H9 (cell line): ENCODE results near the gene FOXJ3. TPM values are rescaled to one million over a fixed set of nuclear protein-coding genes. Genes with fewer than 3 reads are reported as not detected.

Source experiments
- DNase-seq: peaks from one replicate; pipeline ENCODE4 v3.0.0-alpha.2; 2017
- H2AFZ ChIP-seq: one replicate; pipeline ENCODE4 v1.6.1; 2013; ENCODE audit warnings: mild to moderate bottlenecking, low read length, control low read depth, moderate library complexity
- H2AK5ac ChIP-seq: 2 replicates; pipeline ENCODE4 v1.6.1; 2013; ENCODE audit warnings: low read length, control low read depth, mixed read lengths; ENCODE audit not compliant: insufficient read length
- H2BK120ac ChIP-seq: one replicate; pipeline ENCODE4 v1.6.1; 2013; ENCODE audit warnings: low read depth, mild to moderate bottlenecking, low read length, control low read depth, inconsistent platforms; ENCODE audit not compliant: poor library complexity, severe bottlenecking
- H2BK12ac ChIP-seq: 2 replicates; pipeline ENCODE4 v1.6.1; 2013; ENCODE audit warnings: low read length, control low read depth, mixed read lengths, low read depth; ENCODE audit not compliant: insufficient read length
- H2BK15ac ChIP-seq: 2 replicates; pipeline ENCODE4 v1.6.1; 2013; ENCODE audit warnings: low read depth, low read length, control low read depth
- H2BK20ac ChIP-seq: one replicate; pipeline ENCODE4 v1.6.1; 2013; ENCODE audit warnings: low read depth, mild to moderate bottlenecking, low read length, control low read depth, inconsistent platforms; ENCODE audit not compliant: poor library complexity, severe bottlenecking
- H2BK5ac ChIP-seq: 2 replicates; pipeline ENCODE4 v1.6.1; 2013; ENCODE audit warnings: low read length, control low read depth, mixed read lengths; ENCODE audit not compliant: insufficient read length
- H3K14ac ChIP-seq: 2 replicates; pipeline ENCODE4 v1.6.1; 2013; ENCODE audit warnings: low read length, control low read depth; ENCODE audit not compliant: insufficient read depth
- H3K18ac ChIP-seq: 2 replicates; pipeline ENCODE4 v1.6.1; 2013; ENCODE audit warnings: low read depth, mild to moderate bottlenecking, mixed read lengths, low read length, control low read depth; ENCODE audit not compliant: insufficient read length
- H3K23ac ChIP-seq: 2 replicates; pipeline ENCODE4 v1.6.1; 2013; ENCODE audit warnings: low read length, control low read depth, mixed read lengths, low read depth; ENCODE audit not compliant: insufficient read length
- H3K23me2 ChIP-seq: 2 replicates; pipeline ENCODE4 v1.6.1; 2013; ENCODE audit warnings: low read depth, mild to moderate bottlenecking, mixed read lengths, low read length, control low read depth; ENCODE audit not compliant: insufficient read length, poor library complexity, severe bottlenecking
- H3K27ac ChIP-seq: 2 replicates; pipeline ENCODE4 v1.5.1; 2013; ENCODE audit warnings: low read length, control low read depth, mixed read lengths, low read depth; ENCODE audit not compliant: insufficient read length
- H3K27me3 ChIP-seq: 2 replicates; pipeline ENCODE4 v1.6.1; 2013; ENCODE audit warnings: low read length, control low read depth, inconsistent platforms; ENCODE audit not compliant: insufficient read depth
- H3K4ac ChIP-seq: 2 replicates; pipeline ENCODE4 v1.6.1; 2013; ENCODE audit warnings: low read depth, mild to moderate bottlenecking, control low read depth, inconsistent platforms, low read length, moderate library complexity
- H3K4me1 ChIP-seq: 2 replicates; pipeline ENCODE4 v1.6.1; 2013; ENCODE audit warnings: low read length, control low read depth, inconsistent platforms; ENCODE audit not compliant: insufficient read depth
- H3K4me2 ChIP-seq: 2 replicates; pipeline ENCODE4 v1.6.1; 2013; ENCODE audit warnings: low read length, control low read depth, mixed read lengths; ENCODE audit not compliant: insufficient read length, insufficient read depth
- H3K56ac ChIP-seq: 2 replicates; pipeline ENCODE4 v1.6.1; 2013; ENCODE audit warnings: low read depth, mild to moderate bottlenecking, mixed read lengths, low read length, control low read depth; ENCODE audit not compliant: insufficient read length
- H3K79me1 ChIP-seq: 2 replicates; pipeline ENCODE4 v1.6.1; 2013; ENCODE audit warnings: low read depth, mild to moderate bottlenecking, moderate library complexity, low read length, control low read depth, inconsistent platforms; ENCODE audit not compliant: insufficient read depth, poor library complexity, severe bottlenecking
- H3K79me2 ChIP-seq: 2 replicates; pipeline ENCODE4 v1.6.1; 2013; ENCODE audit warnings: low read length, control low read depth, inconsistent platforms; ENCODE audit not compliant: insufficient read depth
- H3K9ac ChIP-seq: 2 replicates; pipeline ENCODE4 v1.6.1; 2013; ENCODE audit warnings: low read length, control low read depth, mixed read lengths; ENCODE audit not compliant: insufficient read length; ENCODE audit errors: extremely low read depth
- H3K9me3 ChIP-seq: one replicate; pipeline ENCODE4 v1.6.1; 2013; ENCODE audit warnings: low read depth, low read length, inconsistent platforms; ENCODE audit not compliant: control insufficient read depth
- H3T11ph ChIP-seq: one replicate; pipeline ENCODE4 v1.6.1; 2013; ENCODE audit warnings: mild to moderate bottlenecking, low read length, control low read depth, inconsistent platforms
- H4K20me1 ChIP-seq: one replicate; pipeline ENCODE4 v1.6.1; 2013; ENCODE audit not compliant: control insufficient read depth, insufficient read length, insufficient read depth
- H4K5ac ChIP-seq: 2 replicates; pipeline ENCODE4 v1.6.1; 2013; ENCODE audit warnings: low read depth, mild to moderate bottlenecking, mixed read lengths, low read length, control low read depth; ENCODE audit not compliant: insufficient read length
- H4K8ac ChIP-seq: replicated peaks from 2 replicates; pipeline ENCODE4 v1.6.1; 2013; ENCODE audit warnings: low read length, control low read depth, mixed read lengths, low read depth; ENCODE audit not compliant: insufficient read length
- H4K91ac ChIP-seq: 2 replicates; pipeline ENCODE4 v1.6.1; 2013; ENCODE audit warnings: low read depth, mild to moderate bottlenecking, moderate library complexity, mixed read lengths, low read length, control low read depth; ENCODE audit not compliant: insufficient read length
- H3K27ac Mint-ChIP-seq, 3 experiments: 2 replicates in 2 of 3; 3 replicates in 1 of 3; pipeline ENCODE4 v1.8.0; 2020 to 2021; ENCODE audit warnings: mixed read lengths in 3 of 3, mild to moderate bottlenecking in 1 of 3, moderate library complexity in 1 of 3
- H3K27me3 Mint-ChIP-seq: 2 replicates; pipeline ENCODE4 v1.8.0; 2021; ENCODE audit warnings: low read depth, mild to moderate bottlenecking, moderate library complexity, mixed read lengths
- H3K36me3 Mint-ChIP-seq, 3 experiments: 2 replicates in 2 of 3; 3 replicates in 1 of 3; pipeline ENCODE4 v1.8.0; 2020 to 2021; ENCODE audit warnings: low read depth in 3 of 3, mixed read lengths in 3 of 3; ENCODE audit not compliant: insufficient read depth in 1 of 3
- H3K4me1 Mint-ChIP-seq, 2 experiments: 2 replicates each; pipeline ENCODE4 v1.8.0; 2020; ENCODE audit warnings: mixed read lengths in 2 of 2
- H3K4me3 Mint-ChIP-seq, 2 experiments: 2 replicates in 1 of 2; 3 replicates in 1 of 2; pipeline ENCODE4 v1.8.0; 2020 to 2021; ENCODE audit warnings: mild to moderate bottlenecking in 2 of 2, mixed read lengths in 2 of 2, moderate library complexity in 1 of 2
- H3K9me3 Mint-ChIP-seq, 2 experiments: 2 replicates in 1 of 2; 3 replicates in 1 of 2; pipeline ENCODE4 v1.8.0; 2020; ENCODE audit warnings: mild to moderate bottlenecking in 2 of 2, mixed read lengths in 2 of 2, moderate library complexity in 1 of 2
- WGBS: extraction: QIAGEN DNeasy Blood & Tissue Kit; methylation state at CpG from one replicate; pipeline ENCODE4 v1.1.7; 2013; ENCODE audit warnings: missing lambda C conversion rate, low lambda C conversion rate, mixed read lengths; ENCODE audit not compliant: insufficient read length; ENCODE audit errors: extremely low coverage; 5-methylcytosine and 5-hydroxymethylcytosine counted together
- total RNA-seq: library from RNA; stranded (reverse); gene quantifications from 2 replicates; pipeline ENCODE4 v1.2.1, GENCODE V29; 2021
- TF ChIP-seq, protein P1 (sequence below): fragments of 200-600 bp; sonication (generic); conservative IDR thresholded peaks from 3 replicates; pipeline ENCODE4 v1.8.0; 2021; ENCODE audit warnings: antibody characterized with exemption, mild to moderate bottlenecking

FOXJ3 gene
- total RNA-seq, 1 experiment from 2014 or later, result 49.9 TPM

DNA sequence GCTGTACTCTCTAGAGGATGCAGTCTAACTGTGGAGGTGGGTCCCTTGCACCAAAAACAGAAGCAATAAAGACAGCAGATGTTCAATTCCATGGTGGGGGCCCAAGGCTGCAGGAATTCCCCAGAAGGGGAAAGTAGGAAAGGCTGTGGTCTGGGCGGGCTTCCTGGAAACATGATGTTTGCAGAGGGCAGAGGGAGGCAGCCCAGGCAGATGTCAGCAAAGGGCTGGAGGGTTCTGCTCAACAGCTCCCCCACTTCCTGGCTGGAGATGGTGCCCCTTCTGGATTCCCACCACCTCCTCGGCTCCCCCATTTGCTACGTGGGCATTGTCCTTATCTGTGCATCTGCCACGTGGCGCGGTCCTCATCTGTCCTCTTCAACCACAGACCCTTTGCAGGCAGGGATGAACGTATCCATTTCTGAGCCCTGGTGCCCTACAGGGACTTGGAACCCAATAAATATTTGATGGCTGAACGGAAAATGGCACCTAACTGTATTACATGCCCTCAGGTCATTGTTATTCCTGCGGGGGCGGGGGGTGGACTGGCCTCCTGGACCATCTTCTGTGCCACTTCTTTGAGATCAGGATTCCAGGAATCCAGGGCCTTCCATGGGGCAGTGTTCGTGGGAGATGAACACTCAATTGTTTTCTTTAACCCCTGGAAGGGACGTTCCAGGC lies 190.2 kb downstream of the FOXJ3 start:
- H3K79me2 ChIP-seq, result no peaks in the 10 kb centered on the region
- no peak overlapping the region for H3K23ac ChIP-seq
- H4K91ac ChIP-seq, result no peak overlapping the region
- Mint-ChIP-seq H3K4me3 (no peak overlapping the region), H3K27me3 (no peaks in the 10 kb centered on the region; the same call in none of the 2 replicates), H3K36me3 (no peaks in the 10 kb centered on the region), H3K4me1 (no peaks in the 10 kb centered on the region), H3K9me3 (no peaks in the 10 kb centered on the region), H3K27ac (no peak overlapping the region; a peak in 1 of 7 replicates)
- no peaks in the 10 kb centered on the region for H3K23me2 ChIP-seq
- H3K27me3 ChIP-seq, result no peaks in the 10 kb centered on the region
- H2AFZ ChIP-seq, result no peak overlapping the region
- DNase-seq, result no peak
- no peak overlapping the region for H3K14ac ChIP-seq
- TF ChIP-seq, protein P1, sequence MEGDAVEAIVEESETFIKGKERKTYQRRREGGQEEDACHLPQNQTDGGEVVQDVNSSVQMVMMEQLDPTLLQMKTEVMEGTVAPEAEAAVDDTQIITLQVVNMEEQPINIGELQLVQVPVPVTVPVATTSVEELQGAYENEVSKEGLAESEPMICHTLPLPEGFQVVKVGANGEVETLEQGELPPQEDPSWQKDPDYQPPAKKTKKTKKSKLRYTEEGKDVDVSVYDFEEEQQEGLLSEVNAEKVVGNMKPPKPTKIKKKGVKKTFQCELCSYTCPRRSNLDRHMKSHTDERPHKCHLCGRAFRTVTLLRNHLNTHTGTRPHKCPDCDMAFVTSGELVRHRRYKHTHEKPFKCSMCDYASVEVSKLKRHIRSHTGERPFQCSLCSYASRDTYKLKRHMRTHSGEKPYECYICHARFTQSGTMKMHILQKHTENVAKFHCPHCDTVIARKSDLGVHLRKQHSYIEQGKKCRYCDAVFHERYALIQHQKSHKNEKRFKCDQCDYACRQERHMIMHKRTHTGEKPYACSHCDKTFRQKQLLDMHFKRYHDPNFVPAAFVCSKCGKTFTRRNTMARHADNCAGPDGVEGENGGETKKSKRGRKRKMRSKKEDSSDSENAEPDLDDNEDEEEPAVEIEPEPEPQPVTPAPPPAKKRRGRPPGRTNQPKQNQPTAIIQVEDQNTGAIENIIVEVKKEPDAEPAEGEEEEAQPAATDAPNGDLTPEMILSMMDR, result no peak
- H4K20me1 ChIP-seq, result no peaks in the 10 kb centered on the region
- no peak overlapping the region for H2BK5ac ChIP-seq
- H3K4me1 ChIP-seq, result no peaks in the 10 kb centered on the region
- no peak overlapping the region for H4K5ac ChIP-seq
- no peak overlapping the region for H2BK20ac ChIP-seq
- H2BK12ac ChIP-seq, result no peak overlapping the region
- H3K9me3 ChIP-seq, result no peaks in the 10 kb centered on the region
- H3K18ac ChIP-seq, result no peak overlapping the region
- H3K79me1 ChIP-seq, result no peaks in the 10 kb centered on the region
- no peak overlapping the region for H3K27ac ChIP-seq
- no peak overlapping the region for H3K56ac ChIP-seq
- no peak overlapping the region for H2BK120ac ChIP-seq
- H3K4ac ChIP-seq, result no peak overlapping the region
- H3T11ph ChIP-seq, result no peak overlapping the region
- H3K9ac ChIP-seq, result no peak overlapping the region
- H2AK5ac ChIP-seq, result no peak overlapping the region
- no CpG with 5 or more reads among the region's 12 CpGs for WGBS
- no peak overlapping the region for H4K8ac ChIP-seq
- no peak overlapping the region for H3K4me2 ChIP-seq
- H2BK15ac ChIP-seq, result no peak overlapping the region
